Hepatocyte (in vitro differentiated cells): Measurements from ENCODE around the gene HES4.

ENCODE experiments used
- EZH2 ChIP-seq: fragments of 200-600 bp; sonication (generic); IDR thresholded peaks from 2 replicates; pipeline ENCODE4 v1.6.1; 2016; ENCODE audit warnings: antibody characterized with exemption, mild to moderate bottlenecking, borderline replicate concordance
- TF ChIP-seq, protein P1 (sequence below): fragments of 200-600 bp; sonication (generic); IDR thresholded peaks from 2 replicates; pipeline ENCODE4 v1.5.1; 2016; ENCODE audit warnings: antibody characterized with exemption, mild to moderate bottlenecking; ENCODE audit not compliant: poor library complexity

DNA sequence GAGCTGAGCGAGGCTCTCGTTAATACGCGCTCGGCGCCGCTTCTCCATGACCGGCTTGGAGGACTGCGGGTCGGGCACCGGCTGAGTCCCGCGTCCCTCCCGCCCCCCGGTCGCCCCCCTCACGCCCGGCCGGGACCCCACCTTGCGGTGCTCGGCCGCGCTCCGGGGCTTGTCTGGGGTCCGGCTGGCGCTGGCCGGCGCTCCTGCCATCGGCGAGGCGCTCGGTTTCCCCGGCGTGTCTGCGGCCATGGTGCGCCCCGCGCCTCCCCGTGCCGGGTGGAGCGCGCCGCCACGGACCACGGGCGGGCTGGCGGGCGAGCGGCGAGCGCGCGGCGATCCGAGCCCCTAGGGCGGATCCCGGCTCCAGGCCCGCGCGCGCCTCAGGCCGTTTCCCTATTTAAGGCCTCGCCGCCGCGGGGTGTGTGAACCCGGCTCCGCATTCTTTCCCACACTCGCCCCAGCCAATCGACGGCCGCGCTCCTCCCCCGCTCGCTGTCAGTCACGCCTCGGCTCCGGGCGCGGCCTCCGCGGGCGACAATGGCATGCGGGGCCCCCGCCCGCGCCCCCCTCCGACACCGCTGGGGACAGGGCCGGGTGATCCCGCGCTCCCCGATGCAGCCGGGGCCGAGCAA, at the start of gene HES4:
- TF ChIP-seq, protein P1, sequence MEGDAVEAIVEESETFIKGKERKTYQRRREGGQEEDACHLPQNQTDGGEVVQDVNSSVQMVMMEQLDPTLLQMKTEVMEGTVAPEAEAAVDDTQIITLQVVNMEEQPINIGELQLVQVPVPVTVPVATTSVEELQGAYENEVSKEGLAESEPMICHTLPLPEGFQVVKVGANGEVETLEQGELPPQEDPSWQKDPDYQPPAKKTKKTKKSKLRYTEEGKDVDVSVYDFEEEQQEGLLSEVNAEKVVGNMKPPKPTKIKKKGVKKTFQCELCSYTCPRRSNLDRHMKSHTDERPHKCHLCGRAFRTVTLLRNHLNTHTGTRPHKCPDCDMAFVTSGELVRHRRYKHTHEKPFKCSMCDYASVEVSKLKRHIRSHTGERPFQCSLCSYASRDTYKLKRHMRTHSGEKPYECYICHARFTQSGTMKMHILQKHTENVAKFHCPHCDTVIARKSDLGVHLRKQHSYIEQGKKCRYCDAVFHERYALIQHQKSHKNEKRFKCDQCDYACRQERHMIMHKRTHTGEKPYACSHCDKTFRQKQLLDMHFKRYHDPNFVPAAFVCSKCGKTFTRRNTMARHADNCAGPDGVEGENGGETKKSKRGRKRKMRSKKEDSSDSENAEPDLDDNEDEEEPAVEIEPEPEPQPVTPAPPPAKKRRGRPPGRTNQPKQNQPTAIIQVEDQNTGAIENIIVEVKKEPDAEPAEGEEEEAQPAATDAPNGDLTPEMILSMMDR = no peak
- no peak for TF ChIP-seq EZH2
